GM18519 (cell line): ENCODE results near the gene KCNQ1.
"Not testable (repeated sequence)": the region's sequence is repeated elsewhere in the genome, so short reads cannot be mapped to it uniquely, and the experiment has no call there.

Experiments used
- ATAC-seq: cut with Tn5 transposase; IDR thresholded peaks from one replicate; pipeline ENCODE4 v1.9.1; 2021; ENCODE audit warnings: mild to moderate bottlenecking, moderate library complexity; ENCODE audit not compliant: unreplicated experiment, low FRiP score

KCNQ1 gene

GRCh38 chr11:2471048-2471803, 26.4 kb downstream of the KCNQ1 start:
- ATAC-seq: no peak

- no peak for ATAC-seq
These were observed 26.9 kb downstream of the KCNQ1 start for GRCh38 chr11:2471804-2472096.

GRCh38 chr11:2472428-2473186, 27.8 kb downstream of the KCNQ1 start:
- no peak for ATAC-seq

- ATAC-seq: no peak
These were observed 28.7 kb downstream of the KCNQ1 start for GRCh38 chr11:2473361-2474058.

GRCh38 chr11:2474059-2474901, 29.5 kb downstream of the KCNQ1 start:
- ATAC-seq: no peak

GRCh38 chr11:2475136-2475918, 30.5 kb downstream of the KCNQ1 start:
- no peak for ATAC-seq

GRCh38 chr11:2477254-2477653, 32.4 kb downstream of the KCNQ1 start:
- ATAC-seq: no peak

DNA sequence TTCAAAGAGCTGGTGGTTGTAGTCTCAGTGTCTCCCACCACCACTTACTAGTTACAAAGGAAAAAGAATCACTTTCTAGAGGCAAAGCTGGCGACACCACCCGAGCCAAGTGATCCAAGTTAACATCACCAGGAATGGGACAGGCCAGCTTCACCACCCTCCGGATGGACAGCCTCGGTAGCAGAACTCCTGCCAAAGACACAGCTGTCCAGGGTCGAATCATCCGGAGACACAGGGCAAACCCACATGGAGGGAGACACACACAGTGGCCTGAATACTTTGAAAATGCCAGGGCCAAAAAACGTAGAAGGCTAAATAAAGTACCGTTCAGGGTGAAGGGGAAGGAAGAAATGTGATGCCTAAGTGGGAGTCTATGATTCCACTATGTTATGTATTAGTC, 33.1 kb downstream of the KCNQ1 start:
- no peak for ATAC-seq

GRCh38 chr11:2480067-2480873, 35.5 kb downstream of the KCNQ1 start:
- ATAC-seq: not testable (repeated sequence)

GRCh38 chr11:2480874-2481220, 36.0 kb downstream of the KCNQ1 start:
- ATAC-seq: no peak

DNA sequence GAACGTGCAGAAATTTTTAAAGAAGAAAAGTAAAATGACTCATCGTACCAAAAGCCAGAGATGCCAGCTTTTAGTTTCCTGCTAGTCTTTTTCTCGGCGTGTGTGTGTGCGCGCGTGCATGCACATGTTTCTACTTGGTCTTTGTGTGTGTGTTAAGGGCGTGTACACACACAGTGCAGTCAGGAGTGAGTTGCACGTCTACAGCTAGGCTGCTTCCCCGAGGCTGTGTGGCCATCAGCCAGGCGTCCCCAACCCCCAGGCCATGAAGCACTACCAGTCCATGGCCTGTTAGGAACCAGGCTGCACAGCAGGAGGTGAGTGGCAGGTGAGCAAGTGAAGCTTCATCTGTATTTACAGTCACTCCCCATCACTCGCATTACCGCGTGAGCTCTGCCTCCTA, 36.4 kb downstream of the KCNQ1 start:
- ATAC-seq: no peak

DNA sequence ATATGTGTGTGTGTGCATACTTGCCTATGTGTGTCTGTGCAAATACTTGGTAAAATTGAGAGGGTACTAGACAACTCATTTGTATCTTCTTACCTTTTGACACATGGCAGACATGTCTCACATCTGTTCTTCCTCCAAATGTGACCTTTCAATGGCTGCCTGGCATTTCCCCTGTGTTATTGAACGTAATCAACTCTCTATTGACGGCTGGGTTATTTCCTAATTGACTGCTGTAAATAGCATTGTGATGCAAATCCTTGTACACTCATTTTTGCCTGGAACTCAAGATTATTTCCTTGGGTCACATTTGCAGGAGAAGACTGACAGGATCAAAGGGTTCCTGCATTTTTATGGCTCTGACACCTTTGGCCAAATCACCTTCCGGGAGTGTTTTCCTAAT, 37.4 kb downstream of the KCNQ1 start:
- no peak for ATAC-seq

GRCh38 chr11:2482745-2483144, 37.9 kb downstream of the KCNQ1 start:
- ATAC-seq: no peak

DNA sequence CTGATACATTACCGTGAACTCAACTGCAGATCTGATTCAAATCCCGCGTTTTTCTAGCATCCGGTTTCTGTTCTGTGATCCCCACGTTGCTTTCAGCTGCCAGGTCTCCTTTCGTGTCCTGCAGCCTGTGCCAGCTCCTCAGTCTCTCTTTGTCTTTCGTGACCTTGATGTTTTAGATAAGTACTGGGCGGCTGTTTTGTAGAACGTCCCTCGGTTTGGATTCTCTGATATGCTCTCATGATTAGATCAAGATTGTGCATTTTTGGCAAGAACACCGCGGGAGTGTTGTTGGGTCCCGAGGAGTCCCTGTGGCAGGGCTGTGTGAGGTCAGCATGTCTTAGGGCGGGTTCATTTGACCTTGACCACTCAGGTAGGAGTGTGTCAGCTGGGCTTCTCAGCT, 38.6 kb downstream of the KCNQ1 start:
- ATAC-seq: no peak

GRCh38 chr11:2484576-2485125, 39.8 kb downstream of the KCNQ1 start:
- no peak for ATAC-seq

DNA sequence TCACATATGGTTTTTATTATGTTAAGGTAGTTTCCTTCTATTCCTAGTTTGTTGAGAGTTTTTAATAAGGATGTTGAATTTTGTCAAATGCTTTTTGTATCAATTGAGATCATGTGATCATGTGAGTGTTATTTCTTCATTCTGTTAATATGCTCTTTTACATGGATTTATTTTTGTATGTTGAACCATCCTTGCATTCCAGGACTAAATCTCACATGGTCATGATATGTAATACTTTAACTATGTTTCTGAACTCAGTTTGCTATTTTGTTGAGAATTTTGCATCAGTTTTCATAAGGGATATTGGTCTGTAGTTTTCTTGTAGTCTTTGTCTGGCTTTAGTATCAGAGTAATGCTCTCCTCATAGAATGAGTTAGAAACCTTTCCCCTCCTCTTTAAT, 43.2 kb downstream of the KCNQ1 start:
- no peak for ATAC-seq

DNA sequence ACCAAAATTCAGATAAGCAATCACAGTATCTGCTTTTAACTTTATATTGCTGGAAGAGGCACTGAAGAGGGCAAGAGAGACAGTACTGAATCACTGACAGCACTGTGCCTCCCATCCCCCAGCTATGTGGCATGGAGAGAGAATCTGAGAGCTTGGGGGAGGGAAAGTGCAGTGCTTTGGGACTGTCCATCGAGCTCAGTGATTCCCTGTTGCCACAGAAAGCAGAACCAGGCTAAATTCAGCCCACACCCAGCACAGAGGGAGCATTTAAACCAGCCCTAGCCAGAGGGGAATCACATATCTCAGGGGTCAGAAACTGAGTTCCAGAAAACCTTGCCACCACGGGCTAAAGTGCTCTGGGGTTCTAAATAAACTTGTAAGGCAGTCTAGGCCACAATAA, 44.3 kb downstream of the KCNQ1 start:
- ATAC-seq: no peak

GRCh38 chr11:2497951-2498350, 53.1 kb downstream of the KCNQ1 start:
- not testable (repeated sequence) for ATAC-seq

DNA sequence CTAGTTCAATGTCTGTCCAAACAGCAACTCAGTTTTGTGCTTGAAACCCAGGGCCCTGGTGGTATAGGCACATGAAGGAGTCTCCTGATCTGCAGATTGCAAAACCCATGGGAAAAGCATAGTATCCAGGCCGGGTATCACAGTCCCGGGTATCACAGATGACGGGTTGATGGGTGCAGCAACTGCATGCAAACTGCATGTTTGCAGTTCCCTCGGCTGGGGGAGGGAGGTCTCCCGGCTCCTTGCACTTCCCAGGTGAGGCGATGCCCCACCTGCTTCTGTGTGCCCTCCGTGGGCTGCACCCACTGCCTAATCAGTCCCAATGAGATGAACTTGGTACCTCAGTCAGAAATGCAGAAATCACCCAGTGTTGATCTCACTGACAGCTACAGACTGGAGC, 53.9 kb downstream of the KCNQ1 start:
- ATAC-seq: no peak
